GM10248 (cell line): ENCODE data around the gene CRTAC1.

Source experiments
- CTCF ChIA-PET: fragments of 300-600 bp; sonication (Branson Sonifier 250); formaldehyde crosslinking; extraction: SDS; loops from one replicate; lab custom pipeline; 2021; ENCODE audit warnings: antibody characterized with exemption; lab: Yijun Ruan, JAX
- POLR2A ChIA-PET: fragments of 350-650 bp; sonication (Branson Sonifier 250); formaldehyde crosslinking; extraction: SDS; loops from one replicate; lab custom pipeline; 2020; ENCODE audit warnings: antibody characterized with exemption; lab: Yijun Ruan, JAX
- DNase-seq: peaks from one replicate; pipeline ENCODE4 v3.0.0; 2012; ENCODE audit errors: extremely low spot score
- TF ChIP-seq, protein P1 (sequence below): IDR thresholded peaks from 2 replicates; pipeline ENCODE4 v1.5.1; 2012; ENCODE audit warnings: mild to moderate bottlenecking, low read depth; ENCODE audit errors: extremely low read depth, missing control alignments, control extremely low read depth

Gene CRTAC1

DNA sequence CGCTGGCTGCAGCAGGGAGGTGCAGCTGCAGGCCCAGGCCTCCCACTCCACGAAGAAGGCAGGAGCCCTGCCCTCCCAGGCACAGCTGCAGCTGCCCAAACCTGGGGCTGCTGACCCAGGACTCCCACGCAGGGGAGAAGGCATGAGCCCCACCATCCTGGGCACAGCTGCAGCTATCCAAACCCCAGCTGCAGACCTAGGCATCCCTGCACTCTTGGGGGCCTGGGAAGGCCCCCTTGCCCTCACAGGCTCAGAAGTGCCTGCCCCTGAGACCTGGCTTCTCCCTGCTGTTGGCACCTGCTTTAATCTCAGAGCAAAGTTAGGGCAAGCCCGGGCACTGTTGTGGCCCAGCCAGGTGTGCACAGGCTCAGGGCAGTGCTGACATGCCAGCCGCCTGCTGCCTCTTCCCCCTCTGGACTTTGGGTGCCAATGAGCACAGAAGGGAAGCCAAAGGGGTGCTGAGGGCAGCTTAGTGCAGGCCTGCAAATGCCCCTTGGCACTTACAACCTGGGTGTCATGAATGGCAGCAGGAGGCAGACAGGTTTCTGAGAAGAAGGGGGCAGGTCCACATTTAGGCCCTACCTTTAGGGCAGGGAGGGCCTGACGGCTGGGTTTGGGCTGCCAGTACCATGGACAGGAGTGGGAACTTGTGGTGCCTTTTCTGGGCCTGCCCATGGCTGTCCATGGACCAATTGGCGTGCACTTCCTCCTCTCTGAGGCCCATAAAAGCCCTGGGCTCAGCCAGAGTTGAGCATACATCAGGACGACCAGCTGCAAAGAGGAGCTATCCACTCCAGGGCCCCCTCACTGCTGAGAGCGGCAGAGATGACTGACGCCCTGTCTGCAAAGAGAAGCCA, 31.1 kb downstream of the CRTAC1 start:
- POLR2A ChIA-PET = no interaction called here
- DNase-seq = no peak
- CTCF ChIA-PET = interaction anchor here (1.0 kb wide), 1 partner anchor 47 kb away, joined by 3 read pairs; no protein-coding TSS in a partner anchor
- TF ChIP-seq, protein P1, sequence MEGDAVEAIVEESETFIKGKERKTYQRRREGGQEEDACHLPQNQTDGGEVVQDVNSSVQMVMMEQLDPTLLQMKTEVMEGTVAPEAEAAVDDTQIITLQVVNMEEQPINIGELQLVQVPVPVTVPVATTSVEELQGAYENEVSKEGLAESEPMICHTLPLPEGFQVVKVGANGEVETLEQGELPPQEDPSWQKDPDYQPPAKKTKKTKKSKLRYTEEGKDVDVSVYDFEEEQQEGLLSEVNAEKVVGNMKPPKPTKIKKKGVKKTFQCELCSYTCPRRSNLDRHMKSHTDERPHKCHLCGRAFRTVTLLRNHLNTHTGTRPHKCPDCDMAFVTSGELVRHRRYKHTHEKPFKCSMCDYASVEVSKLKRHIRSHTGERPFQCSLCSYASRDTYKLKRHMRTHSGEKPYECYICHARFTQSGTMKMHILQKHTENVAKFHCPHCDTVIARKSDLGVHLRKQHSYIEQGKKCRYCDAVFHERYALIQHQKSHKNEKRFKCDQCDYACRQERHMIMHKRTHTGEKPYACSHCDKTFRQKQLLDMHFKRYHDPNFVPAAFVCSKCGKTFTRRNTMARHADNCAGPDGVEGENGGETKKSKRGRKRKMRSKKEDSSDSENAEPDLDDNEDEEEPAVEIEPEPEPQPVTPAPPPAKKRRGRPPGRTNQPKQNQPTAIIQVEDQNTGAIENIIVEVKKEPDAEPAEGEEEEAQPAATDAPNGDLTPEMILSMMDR = no peak

DNA sequence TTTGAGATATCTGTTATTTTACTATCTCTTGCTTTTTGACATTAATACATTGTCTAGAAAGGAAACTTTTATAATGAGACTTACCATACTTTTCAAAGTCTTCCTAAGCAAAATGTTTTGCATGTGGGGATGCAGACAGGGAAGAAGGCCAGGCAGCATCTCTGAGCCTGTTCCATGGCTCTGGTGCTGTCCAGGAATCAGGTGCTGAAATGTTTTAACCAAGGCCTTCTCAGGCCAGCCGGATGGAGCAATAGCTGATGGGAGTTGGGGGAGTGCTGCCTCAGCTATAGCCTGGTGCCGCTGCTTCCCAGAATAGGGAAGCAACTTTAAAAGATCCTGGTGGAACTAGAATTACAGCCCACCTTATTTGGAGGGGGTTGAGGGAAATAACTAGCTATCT, 38.5 kb downstream of the CRTAC1 start:
- POLR2A ChIA-PET = no interaction called here
- CTCF ChIA-PET = no interaction called here
- no peak for DNase-seq
- TF ChIP-seq, protein P1 = no peak

DNA sequence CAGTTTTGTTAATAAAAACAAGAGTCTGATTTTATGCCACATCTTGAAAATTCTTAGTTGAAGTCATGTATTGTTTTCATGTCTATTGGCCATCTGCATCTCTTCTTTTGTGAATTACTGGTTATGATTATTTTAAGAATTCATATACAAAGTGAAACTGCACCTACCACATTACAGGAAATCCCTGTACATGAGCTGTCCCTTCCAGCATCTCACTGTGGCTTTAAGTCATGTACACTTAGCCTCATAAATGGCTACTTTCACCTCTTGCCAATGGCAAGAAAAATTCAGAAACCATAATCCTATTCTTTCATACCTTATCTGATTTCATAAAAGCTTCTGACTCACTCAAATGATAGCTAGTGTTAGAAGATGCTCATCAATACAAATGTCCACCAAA, 48.6 kb downstream of the CRTAC1 start:
- POLR2A ChIA-PET = no interaction called here
- DNase-seq = no peak
- TF ChIP-seq, protein P1 = no peak
- CTCF ChIA-PET = no interaction called here

DNA sequence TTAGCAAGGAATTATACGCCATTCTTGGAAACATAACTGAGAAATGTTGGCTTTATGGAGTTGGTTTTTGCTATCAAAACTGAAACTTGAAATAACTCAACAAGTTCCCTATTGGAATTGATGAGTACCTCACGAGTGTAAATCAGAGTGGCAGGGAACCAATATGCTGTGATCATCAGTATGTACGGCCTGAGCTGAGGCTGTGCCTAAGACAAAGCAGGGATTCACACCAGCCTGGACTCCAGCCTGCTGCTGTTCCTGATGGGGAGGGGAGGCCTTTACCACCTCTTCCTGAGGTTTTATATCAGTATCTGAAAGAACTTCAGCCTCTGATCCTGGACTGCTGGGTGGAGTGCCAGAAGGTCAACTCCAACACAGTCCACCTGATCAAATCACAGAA, 52.7 kb downstream of the CRTAC1 start:
- no peak for DNase-seq
- TF ChIP-seq, protein P1 = no peak
- POLR2A ChIA-PET = no interaction called here
- CTCF ChIA-PET = interaction anchor here (0.9 to 1.6 kb wide), 3 partner anchors 10 to 51 kb away, joined by 3 to 5 read pairs (median 3); no protein-coding TSS in a partner anchor

DNA sequence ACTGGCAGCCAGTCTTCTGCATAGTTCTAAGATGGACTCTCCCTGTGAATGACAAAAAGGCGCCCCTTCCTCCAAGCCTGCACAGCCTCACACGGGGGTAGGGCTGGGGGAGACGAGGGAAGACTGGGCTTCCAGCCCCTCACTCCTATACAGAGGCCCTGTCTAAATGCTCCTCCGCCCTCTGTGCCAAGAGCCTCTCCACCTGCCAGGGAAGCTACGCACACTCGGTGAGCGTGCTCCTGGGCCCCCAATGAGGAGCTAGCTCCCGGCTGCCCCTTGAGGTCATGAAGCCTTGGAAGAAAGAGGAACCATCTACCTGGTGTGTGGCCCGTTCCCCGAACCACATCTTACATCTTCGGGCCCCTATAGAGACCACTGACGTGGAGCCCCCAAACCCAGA, 54.8 kb downstream of the CRTAC1 start:
- POLR2A ChIA-PET = no interaction called here
- no peak for DNase-seq
- CTCF ChIA-PET = no interaction called here
- TF ChIP-seq, protein P1 = no peak

DNA sequence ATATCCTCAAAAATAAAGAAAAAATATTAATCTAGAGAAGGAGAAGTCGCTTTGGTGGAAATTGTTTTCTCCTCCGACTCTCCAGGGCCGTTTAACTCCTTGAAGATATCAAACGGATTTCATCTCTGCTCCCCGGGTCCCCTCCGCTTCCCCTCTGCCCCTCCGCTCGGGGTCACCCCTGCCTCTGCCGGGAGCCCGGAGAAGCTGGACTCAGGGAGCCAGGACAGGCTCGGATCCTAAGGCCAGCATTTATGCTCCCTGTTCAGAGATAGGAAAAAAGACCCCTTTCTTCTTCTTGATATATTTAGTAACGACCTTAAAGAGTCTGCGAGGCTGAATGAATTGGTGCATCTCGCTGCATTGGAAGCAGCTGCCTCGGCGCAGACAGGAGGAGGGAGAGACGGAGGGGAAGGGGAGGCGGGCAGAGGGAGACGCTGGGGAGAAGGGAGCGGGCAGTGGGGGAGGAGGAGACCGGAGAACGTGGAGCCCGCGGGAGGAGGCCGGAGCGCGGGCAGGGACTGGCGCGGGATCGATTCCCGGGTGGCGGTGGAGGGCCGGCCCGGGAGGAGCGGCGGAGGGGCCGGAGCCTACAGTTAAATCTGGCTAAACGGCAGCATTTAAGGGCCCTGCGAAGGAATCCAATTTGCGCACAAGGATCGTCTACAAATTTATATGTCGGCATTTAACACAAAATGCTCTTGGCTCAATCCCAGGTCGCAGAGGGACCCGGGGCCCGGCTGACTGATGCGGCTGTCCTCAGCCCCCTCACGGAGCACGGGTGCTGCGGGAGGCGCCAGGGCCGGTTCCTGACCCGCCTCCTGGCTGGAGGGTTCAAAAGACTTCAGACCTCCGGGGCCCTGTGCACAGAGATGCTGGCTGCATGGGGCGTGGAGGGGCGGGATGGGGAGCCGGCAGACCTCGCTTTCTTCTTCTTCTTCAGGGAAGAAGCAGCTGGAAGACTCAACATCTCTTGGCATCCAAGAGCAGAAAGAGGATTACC, 55.6 kb downstream of the CRTAC1 start:
- no peak for DNase-seq
- POLR2A ChIA-PET = no interaction called here
- TF ChIP-seq, protein P1 = no peak
- CTCF ChIA-PET = no interaction called here
